Stimulated activated naive CD8-positive, alpha-beta T cell treated with anti-CD3 and anti-CD28 coated beads, Interleukin-15, Interleukin-2, amounts not matched to agents 100 ng/mL and 50 ng/mL, for 24 hours (primary cell): Measurements from ENCODE around the gene HEATR3.
A peak's percentile ranks its signal among the peaks of the same experiment; 100 is the strongest.

Experiments
- H3K27ac Mint-ChIP-seq: one replicate; pipeline ENCODE4 v1.8.0; 2021; ENCODE audit warnings: mild to moderate bottlenecking, mixed read lengths
- H3K27me3 Mint-ChIP-seq: one replicate; pipeline ENCODE4 v1.8.0; 2021; ENCODE audit warnings: mixed read lengths
- H3K36me3 Mint-ChIP-seq: one replicate; pipeline ENCODE4 v1.8.0; 2021; ENCODE audit warnings: low read depth, mixed read lengths
- H3K4me1 Mint-ChIP-seq: one replicate; pipeline ENCODE4 v1.8.0; 2021; ENCODE audit warnings: low read depth, mixed read lengths
- H3K4me3 Mint-ChIP-seq: one replicate; pipeline ENCODE4 v1.8.0; 2021; ENCODE audit warnings: mild to moderate bottlenecking, mixed read lengths
- H3K9me3 Mint-ChIP-seq: one replicate; pipeline ENCODE4 v1.8.0; 2021; ENCODE audit warnings: mixed read lengths

The HEATR3 gene

GRCh38 chr16:50151756-50152155 lies 86.0 kb downstream of the HEATR3 start:
- peak overlapping the region; percentile 99 for H3K27ac Mint-ChIP-seq
- peak overlapping the region; percentile 86 for H3K4me3 Mint-ChIP-seq
- no peaks in the 10 kb centered on the region for H3K9me3 Mint-ChIP-seq
- H3K36me3 Mint-ChIP-seq: no peaks in the 10 kb centered on the region
- no peaks in the 10 kb centered on the region for H3K27me3 Mint-ChIP-seq
- H3K4me1 Mint-ChIP-seq: peaks cover 27% of the 10 kb centered on the region

GRCh38 chr16:50152351-50152806 lies 86.6 kb downstream of the HEATR3 start:
- H3K9me3 Mint-ChIP-seq: no peaks in the 10 kb centered on the region
- peaks cover 4% of the 10 kb centered on the region for H3K36me3 Mint-ChIP-seq
- H3K4me1 Mint-ChIP-seq: peaks cover 33% of the 10 kb centered on the region
- H3K27ac Mint-ChIP-seq: peak overlapping the region; percentile 99
- no peaks in the 10 kb centered on the region for H3K27me3 Mint-ChIP-seq
- H3K4me3 Mint-ChIP-seq: peak overlapping the region; percentile 86

GRCh38 chr16:50152807-50153595 lies 87.2 kb downstream of the HEATR3 start, which contains the start of gene TENT4B:
TENT4B (plus strand) TSS chr16:50153306; CDS start chr16:50153622, 316 bp downstream.
- Mint-ChIP-seq H3K4me1 (peaks cover 33% of the 10 kb centered on the region), H3K27ac (peak within 1 kb of the TSS; percentile 99), H3K36me3 (peaks cover 4% of the 10 kb centered on the region), H3K9me3 (no peaks in the 10 kb centered on the region), H3K4me3 (peak within 1 kb of the TSS; percentile 86), H3K27me3 (no peaks in the 10 kb centered on the region)

GRCh38 chr16:50153596-50154419 lies 88.0 kb downstream of the HEATR3 start:
- no peaks in the 10 kb centered on the region for H3K9me3 Mint-ChIP-seq
- peak overlapping the region; percentile 79 for H3K4me3 Mint-ChIP-seq
- peaks cover 10% of the 10 kb centered on the region for H3K36me3 Mint-ChIP-seq
- peaks cover 41% of the 10 kb centered on the region for H3K4me1 Mint-ChIP-seq
- H3K27ac Mint-ChIP-seq: peak overlapping the region; percentile 47
- H3K27me3 Mint-ChIP-seq: no peaks in the 10 kb centered on the region

GRCh38 chr16:50154420-50154950 lies 88.7 kb downstream of the HEATR3 start:
- Mint-ChIP-seq H3K9me3 (no peaks in the 10 kb centered on the region), H3K36me3 (peaks cover 13% of the 10 kb centered on the region), H3K27ac (peak overlapping the region; percentile 47), H3K27me3 (no peaks in the 10 kb centered on the region), H3K4me3 (peak overlapping the region; percentile 79), H3K4me1 (peaks cover 48% of the 10 kb centered on the region)

- Mint-ChIP-seq H3K4me1 (peaks cover 62% of the 10 kb centered on the region), H3K4me3 (peak overlapping the region; percentile 79), H3K27ac (peak overlapping the region; percentile 47), H3K36me3 (peaks cover 21% of the 10 kb centered on the region), H3K9me3 (no peaks in the 10 kb centered on the region), H3K27me3 (no peaks in the 10 kb centered on the region)
Measured at GRCh38 chr16:50155925-50156324, 90.2 kb downstream of the HEATR3 start.
